HG02571 (cell line): ENCODE measurements around the gene EXOSC7.
"Not testable (repeated sequence)": the region's sequence is repeated elsewhere in the genome, so short reads cannot be mapped to it uniquely, and the experiment has no call there.

Experiments
- ATAC-seq: cut with Tn5 transposase; IDR thresholded peaks from one replicate; pipeline ENCODE4 v1.9.1; 2021; ENCODE audit warnings: mild to moderate bottlenecking, moderate library complexity; ENCODE audit not compliant: unreplicated experiment

Gene EXOSC7

DNA sequence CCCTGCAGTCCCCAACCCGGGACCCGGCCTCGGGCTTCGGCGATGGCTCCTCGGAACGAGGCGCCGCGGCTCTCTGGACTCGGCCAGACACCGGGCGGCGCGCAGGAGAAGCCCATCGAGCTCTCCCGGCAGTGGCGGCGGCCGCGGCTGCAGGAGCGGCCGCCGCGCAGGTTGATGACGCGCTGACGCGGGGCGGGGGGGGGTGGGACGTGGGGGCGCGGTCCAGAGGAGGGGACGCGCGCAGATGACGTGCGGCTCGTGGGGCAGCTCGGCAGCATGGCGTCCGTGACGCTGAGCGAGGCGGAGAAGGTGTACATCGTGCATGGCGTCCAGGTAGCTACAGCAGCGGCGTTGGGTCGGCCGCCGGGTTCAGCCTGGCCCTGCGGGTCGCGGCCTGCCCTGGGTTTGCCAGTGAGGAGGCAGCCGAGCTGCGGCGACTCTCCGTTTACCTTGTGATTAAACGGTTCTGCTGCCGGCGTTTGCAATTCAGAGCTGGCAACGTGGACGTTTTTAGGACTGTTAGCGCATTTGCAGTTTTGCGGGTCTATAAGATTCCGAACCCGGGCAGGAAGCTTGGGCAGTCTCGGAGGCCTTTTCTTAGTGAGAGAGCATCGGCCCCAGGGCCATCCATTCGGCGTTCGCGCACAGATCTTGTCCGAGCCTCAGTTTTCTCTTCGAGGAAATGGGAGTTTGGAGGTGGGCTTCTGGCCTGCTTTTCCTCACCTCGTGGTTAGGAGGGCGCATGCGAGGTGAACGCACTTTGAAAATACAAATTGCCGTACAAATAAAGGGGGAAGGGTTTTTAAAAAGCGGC, at the start of gene EXOSC7, which contains the start of gene ZDHHC3:
EXOSC7 (plus strand) TSS at position 243 of the 814 bp plus-strand sequence; CDS start at position 277, 34 bp downstream.
ZDHHC3 (minus strand) TSS at position 173 of the 814 bp plus-strand sequence. CDS start 16,738 bp downstream, outside the sequence.
- peak; percentile 83 for ATAC-seq

DNA sequence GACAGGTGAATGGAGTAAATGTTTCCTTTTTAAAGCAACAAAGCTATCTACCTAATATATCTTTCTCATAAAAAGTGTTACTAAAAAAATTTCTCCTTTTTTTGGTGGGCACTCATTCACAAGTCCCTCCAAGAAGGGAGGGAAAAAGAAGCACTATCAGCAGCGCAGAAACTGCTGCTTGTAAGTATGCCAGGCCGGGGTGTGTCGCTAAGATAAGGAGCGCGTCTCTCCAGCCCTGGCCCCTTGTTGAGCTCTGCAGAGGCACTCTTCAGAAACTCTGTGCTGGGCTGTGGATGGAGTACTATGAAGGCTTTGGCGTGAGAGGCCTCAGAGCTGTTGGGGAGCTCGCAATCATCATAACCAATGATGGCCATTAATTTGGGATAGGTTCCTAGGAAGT, 49.1 kb upstream of the EXOSC7 start:
- no peak for ATAC-seq

DNA sequence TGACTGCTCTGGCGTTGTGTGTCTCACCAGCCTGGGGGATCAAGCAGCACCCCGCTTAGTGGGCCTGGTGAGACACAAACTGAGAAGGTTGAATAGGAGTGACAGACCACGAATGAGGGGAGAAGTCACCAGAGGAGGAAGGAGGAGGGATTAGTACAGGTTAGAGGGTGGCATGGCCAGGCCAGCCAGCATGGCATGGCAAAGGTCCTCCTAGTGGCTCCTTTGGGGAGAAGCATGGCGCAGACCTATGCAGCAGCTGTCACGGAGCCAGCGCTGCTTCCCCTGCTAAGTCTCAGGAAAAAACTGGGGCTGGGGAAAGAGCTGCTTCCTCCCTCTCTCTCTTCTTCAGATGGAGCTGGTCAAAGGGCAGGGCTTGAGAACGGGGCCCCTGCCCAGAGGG, 48.7 kb upstream of the EXOSC7 start:
- ATAC-seq, result no peak

DNA sequence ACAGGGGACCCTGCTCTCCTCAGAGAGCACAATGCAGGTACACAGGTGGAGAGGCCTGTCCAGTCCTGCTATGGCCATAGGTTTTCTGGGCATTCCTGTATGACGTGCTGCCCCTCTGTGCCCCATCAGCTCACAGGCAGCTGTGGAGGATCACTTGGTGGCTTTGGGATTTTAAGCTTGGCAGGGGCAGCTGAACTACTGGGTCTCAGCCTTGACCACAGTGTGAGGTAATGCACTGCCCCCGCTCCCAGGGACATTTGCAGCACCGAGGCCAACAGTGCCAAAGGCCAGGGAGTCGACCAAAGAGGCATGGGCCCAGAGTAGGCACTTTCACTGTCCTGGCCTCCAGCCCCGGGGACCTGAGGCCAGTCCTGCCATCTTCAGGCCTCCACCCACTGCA, 46.3 kb upstream of the EXOSC7 start:
- ATAC-seq, result no peak

GRCh38 chr3:44930911-44931310, 45.1 kb upstream of the EXOSC7 start:
- no peak for ATAC-seq

GRCh38 chr3:44931791-44932190, 44.3 kb upstream of the EXOSC7 start:
- ATAC-seq, result no peak

- no peak for ATAC-seq
These were observed 43.8 kb upstream of the EXOSC7 start for GRCh38 chr3:44932271-44932670.

GRCh38 chr3:44932986-44933944, 42.8 kb upstream of the EXOSC7 start:
- no peak for ATAC-seq

- no peak for ATAC-seq
These were observed 36.4 kb upstream of the EXOSC7 start for GRCh38 chr3:44939581-44940036.

DNA sequence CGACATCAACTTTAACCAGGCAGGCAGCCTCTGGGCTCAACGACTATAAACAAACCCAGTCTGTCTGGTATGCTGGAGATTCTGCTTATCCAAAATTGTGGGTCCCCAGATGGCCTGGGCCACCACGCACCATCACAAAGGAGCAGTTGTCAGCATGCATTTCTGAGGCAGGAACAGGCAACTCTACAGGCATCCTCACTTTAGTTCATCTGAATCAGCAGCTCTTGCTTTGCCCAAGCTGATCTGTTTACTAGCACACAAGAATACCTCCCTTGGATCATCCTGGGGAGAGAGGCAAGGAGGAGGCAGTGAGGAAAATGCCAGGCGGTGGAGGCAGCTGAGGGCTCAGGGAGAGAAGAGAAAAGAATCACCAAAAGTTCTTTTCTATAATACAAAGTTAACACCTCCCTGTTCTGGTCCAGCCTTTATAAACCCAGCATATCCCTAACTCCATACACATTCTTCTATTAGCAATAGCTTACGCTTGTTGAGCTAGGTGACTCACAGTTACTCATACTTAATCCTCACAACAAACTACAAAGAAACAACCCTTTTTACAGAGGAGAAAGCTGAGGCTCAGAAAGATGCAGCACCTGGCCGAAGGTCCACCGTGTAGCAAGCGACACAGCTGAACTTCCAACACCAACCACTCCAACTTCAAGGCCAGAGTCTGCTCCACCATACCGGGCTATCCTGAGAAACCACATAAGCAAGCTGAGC, 33.7 kb upstream of the EXOSC7 start:
- ATAC-seq, result no peak

DNA sequence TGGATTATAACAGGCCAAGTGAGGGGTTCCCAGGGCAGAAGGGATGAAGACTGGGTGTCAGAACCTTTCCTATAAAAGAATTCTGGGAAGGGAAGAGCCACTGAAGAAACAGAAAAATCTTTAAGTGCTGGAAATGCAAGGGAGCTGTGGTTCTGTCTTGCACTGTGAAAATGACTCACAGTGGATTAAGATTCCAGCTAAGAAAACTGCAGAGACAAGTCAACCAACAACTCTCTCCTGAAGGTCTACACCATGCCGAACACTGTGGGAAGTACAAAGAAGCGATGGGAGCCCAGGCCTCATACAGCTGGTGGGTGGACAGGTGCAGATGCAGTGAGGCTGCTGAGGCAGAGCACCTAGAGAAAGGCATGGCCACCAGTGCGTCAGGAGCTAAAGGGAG, 27.8 kb upstream of the EXOSC7 start:
- no peak for ATAC-seq

- not testable (repeated sequence) for ATAC-seq
These were observed 26.3 kb upstream of the EXOSC7 start for GRCh38 chr3:44949770-44950169.

DNA sequence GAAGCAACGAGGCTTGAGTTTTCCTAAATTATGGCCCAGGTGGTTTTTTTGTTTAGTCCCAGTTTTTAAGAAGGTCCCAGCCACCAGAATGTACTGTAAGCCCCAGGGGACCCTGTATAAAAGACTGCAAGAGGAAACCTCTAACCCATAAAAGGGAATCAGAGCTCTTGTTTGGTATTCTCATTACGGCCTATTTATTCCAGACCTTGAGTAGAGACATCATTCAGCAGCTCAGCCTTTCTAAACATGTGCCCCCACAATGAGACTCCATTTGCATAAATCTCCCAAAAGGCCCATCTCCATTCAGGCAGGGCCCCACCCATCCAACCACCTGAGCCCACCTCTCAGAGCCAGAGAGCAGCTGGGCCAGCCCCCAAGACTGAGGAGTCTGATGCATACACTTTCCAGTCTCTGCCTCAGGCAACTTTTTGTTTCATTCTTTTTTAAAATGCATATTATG, 25.7 kb upstream of the EXOSC7 start:
- ATAC-seq, result no peak

DNA sequence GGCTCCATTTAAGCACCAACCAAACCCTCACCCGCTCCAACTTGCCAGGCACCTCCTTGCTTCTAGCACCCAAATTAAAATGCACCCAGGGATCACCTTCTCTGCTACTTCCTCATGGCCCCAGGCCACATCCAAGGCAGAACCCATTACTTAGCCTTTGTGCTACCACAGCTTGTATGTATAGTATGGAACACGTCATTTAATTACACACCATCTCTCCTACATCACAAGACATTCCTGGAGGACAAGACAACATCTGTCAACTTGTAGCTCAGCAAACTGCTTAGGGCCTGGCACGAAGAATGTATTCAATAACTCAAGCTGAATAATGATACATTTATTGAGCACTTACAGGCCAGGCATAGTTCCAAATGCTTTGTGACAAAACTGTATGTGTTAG, 23.4 kb upstream of the EXOSC7 start:
- no peak for ATAC-seq

- ATAC-seq, result no peak
These were observed 21.7 kb upstream of the EXOSC7 start for GRCh38 chr3:44954304-44954703.

- peak; percentile 61 for ATAC-seq
These were observed 21.1 kb upstream of the EXOSC7 start for GRCh38 chr3:44954962-44955361.

- no peak for ATAC-seq
These were observed 20.1 kb upstream of the EXOSC7 start for GRCh38 chr3:44955917-44956316.

- ATAC-seq, result no peak
These were observed 18.1 kb upstream of the EXOSC7 start for GRCh38 chr3:44957986-44958385.

DNA sequence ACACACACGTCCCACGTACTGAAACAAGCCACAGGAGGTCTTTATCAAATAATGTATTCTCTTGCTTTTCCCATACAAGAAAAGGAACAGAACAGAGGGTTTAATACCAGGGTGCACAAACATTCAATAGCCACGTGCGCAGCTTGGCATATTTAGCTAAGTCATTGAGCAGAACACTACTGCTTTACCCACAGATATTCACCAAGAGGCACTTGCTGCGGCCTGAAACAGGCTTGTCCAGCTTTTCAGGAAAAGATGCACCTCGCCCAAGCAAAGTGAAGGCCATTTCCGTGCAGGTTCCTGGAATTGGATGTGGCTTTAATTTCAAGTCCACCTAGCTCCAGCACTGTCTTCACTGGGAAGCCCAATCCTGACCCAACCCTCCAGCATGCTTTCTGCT, 17.7 kb upstream of the EXOSC7 start:
- no peak for ATAC-seq

- ATAC-seq, result no peak
These were observed 15.5 kb upstream of the EXOSC7 start for GRCh38 chr3:44960387-44961026.
